GM21447 (cell line): ENCODE data around the gene PLA2G5.
"Not testable (repeated sequence)": the region's sequence is repeated elsewhere in the genome, so short reads cannot be mapped to it uniquely, and the experiment has no call there.

Experiments
- ATAC-seq: cut with Tn5 transposase; IDR thresholded peaks from one replicate; pipeline ENCODE4 v1.9.1; 2021; ENCODE audit not compliant: unreplicated experiment

Gene PLA2G5

DNA sequence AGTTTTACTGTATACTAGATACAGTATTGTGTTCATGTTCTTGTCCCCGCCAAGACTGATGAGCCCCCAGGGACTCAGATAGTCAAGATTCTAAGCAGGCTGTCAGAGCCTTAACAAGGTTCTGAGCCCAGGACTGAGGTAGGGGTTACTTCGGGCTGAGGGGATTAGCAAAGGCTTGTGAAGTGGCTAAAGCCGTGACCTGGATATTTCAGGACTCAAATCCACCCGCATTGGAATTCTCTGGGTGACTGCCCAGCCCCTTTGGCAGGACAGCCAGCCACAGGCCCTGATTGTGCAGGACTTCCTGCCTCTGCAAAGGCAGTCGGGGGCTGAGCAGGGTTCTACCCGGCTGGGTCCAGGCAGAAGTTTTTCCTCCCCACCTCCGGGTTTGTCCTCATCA is at the start of gene PLA2G5:
Gene PLA2G5 (plus strand): TSS at position 321 of the 400 bp plus-strand sequence. CDS start 14,637 bp downstream, outside the sequence.
- no peak for ATAC-seq

- no peak for ATAC-seq
Observed at GRCh38 chr1:20028125-20028524, 41.9 kb upstream of the PLA2G5 start.

DNA sequence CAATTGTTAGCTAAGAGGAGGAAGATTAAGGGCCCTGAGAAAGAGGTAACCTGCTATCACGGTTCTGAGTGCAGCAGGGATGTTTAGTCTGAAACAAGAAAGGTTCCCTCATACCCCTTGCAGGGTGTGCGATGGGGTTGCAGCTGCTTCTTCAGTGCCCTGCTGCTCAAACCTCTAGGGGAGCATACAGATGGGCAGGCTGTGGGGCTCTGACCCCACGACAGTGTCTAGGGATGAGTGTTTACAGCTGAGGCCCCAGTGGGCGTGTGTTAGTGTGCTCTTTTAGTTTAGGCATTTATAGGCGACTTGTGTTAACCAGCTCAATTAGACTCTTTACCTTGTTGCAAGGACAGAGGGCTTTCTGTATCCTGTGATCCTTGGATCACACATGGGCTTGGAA is 41.3 kb upstream of the PLA2G5 start:
- ATAC-seq = no peak

DNA sequence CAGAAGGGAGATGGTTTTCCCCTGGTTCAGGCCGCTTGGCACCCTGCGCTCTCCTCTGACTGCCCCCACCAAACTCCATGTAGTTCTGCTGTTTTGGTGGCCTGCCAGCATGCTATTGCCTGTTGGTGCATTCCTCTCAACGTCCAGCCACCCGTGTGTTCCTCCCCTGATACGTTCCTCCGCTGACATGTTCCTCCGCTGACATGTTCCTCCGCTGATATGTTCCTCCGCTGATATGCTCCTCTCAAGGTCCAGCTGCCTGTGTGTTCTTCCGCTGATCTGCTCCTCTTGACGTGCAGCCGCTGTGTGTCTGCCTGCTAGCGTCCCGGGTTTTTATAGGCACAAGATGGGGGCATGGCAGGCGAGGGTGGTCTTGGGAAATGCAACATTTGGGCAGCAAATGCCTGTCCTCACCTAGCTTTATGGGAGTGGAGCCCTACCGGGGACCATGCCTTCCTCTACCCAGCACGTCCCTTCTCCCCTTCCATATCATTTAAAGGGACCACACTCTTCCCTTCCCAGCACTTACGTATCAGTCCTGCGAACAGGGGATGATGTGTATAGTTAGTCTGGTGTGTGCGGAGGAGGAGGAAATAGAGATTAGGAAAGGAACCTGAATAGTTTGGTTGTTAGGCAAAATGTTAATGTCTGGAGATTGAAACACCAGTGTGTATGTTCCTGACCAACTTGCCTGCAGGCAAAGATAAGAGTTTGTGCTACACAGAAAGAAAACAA is 40.6 kb upstream of the PLA2G5 start:
- no peak for ATAC-seq

DNA sequence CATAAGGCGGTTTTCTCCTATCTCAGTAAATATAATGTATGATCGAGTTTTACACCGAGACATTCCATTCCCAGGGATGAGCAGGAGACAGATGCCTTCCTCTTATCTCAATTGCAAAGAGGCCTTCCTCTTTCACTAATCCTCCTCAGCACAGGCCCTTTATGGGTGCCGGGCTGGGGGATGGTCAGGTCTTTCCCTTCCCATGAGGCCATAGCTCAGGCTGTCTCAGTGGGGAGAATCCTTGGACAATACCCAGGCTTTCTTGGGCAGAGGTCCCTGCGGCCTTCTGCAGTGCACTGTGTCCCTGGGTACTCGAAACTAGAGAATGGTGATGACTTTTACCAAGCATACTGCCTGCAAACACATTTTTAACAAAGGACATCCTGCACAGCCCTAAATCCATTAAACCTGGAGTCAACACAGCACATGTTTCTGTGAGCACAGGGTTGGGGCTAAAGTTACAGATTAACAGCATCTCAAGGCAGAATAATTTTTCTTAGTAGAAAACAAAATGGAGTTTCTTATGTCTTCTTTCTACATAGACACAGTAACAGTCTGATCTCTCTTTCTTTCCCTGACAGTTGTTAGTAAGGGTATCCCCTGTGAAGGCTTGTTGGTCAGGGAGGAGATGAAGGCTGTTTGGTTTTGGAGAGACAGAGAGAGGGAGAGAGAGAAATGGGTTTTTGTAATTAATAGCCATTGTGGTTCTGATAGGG is 39.4 kb upstream of the PLA2G5 start:
- not testable (repeated sequence) for ATAC-seq

DNA sequence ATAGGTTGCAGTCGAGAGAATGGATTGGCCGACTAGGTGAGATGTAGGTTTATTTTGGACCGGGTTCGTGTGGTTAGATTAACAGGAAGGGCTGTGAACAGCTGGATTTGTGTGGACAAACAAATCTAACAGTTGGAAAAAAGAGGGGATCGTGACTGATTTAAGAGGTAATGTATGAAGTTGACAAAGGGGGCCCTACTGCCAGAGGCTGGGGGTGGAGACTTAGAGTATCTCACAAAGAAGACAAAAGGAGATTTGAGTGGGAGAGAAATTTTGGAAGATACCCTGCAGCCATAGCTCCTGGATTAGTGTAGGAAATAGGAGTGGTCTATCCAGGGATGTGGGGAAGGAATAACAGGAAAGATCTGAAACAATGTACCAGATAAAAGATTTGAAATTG is 38.8 kb upstream of the PLA2G5 start:
- ATAC-seq = no peak

GRCh38 chr1:20031836-20032235 is 38.2 kb upstream of the PLA2G5 start:
- no peak for ATAC-seq

- no peak for ATAC-seq
Observed at GRCh38 chr1:20032425-20032824, 37.6 kb upstream of the PLA2G5 start.

- no peak for ATAC-seq
Observed at GRCh38 chr1:20033420-20033819, 36.6 kb upstream of the PLA2G5 start.

DNA sequence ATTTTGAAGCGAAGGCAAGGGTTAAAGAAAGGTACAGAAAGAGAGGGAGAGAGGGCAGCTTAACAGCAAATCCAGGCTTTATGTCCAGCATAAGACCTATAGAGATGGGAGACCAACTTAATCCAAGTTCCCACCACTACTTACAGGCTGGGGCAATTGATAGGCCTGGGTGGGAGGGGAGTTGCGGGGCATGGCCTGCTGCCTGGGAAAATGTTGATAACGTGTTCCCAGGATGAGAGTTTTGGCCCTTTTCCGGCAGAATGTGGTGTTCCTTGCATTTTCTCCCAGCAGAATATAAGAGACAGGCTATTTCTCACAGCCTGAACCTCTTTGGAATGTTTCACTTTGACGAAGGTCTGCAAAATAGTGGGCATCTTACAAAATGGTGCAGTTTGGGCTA is 34.9 kb upstream of the PLA2G5 start:
- no peak for ATAC-seq

DNA sequence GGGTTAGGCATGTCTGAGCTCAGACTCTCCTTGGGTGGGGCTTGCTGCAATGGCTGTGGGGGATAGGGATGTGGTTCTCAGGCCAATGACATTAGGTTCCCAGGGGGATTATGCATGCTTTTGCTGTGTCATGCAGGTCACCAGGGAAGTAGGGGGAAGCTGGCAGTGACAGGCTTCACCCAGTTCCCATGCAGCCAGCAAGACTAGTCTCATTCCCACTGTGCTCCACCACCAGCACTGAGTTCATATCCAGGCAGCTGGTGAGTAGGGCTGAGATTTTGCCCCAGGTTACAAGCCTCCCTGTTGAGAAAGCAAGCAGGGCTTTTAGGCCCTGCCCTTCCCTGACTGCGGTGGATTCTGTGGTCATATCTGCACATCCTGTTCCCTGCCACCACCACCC is 32.1 kb upstream of the PLA2G5 start:
- no peak for ATAC-seq

DNA sequence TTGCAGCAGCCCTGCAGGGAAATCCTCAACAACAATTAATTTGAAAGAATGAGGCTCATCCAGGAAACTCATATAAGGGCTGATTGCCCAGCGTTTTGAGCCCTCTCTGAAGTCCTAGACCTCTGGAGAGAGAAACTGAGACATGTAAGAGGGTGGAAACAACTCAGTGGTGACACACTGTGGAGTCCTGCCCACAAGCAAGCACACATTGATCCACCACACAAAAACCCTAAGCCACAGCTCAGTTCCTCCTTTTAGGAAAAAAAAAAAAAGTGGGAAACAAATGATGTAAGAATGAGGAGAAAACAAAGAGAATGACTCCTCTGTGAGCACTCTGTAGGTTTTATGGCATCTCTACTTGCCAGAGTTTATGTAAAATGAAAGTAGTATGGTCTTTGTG is 22.9 kb upstream of the PLA2G5 start:
- no peak for ATAC-seq

DNA sequence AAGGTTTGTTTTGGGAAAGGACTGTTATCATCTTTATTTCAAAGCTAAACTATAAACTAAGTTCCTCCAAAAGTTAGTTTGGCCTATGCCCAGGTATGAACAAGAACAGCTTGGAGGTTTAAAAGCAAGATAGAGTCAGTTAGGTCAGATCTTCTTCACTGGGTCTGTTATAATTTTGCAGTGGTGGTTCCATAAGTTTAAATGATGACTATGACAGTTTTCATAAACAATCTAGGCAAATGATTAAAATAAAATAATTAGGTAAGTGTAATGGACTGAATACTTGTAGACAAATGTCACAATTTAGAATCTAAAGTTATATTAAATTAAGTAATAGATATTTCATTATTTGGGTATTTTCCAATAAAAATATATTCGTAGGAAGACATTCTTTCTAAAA is 21.4 kb upstream of the PLA2G5 start:
- no peak for ATAC-seq

- not testable (repeated sequence) for ATAC-seq
Observed at GRCh38 chr1:20049056-20049798, 20.8 kb upstream of the PLA2G5 start.

DNA sequence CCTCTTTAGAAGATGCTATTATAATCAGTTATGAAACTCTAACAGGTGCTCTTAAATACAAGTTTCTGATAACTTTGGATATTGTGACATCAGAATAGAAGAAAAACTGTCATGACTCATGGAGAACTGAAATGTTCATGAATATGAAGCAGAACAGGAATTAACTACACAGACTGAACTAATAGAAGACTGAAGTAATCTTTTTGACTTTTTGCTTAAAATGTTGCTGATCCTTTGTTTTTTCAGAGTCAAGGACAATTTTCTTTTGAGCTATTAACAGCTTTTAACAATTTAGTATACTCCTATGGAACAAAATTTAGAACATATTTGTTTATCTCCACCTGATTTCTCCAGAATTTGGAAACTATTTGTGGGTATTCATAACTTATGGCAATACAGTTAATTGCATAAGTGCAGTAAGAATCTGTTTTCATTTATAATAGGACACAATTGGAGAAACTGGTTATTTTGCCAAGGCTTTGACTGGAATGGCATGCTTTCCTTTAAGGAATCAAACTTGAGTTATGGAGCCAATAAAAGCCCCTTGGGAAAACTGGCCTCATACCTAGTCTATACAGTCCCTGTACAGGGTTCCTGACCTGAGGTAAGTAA is 18.7 kb upstream of the PLA2G5 start:
- no peak for ATAC-seq

- no peak for ATAC-seq
Observed at GRCh38 chr1:20052386-20052785, 17.6 kb upstream of the PLA2G5 start.

- ATAC-seq = no peak
Observed at GRCh38 chr1:20057886-20058420, 12.0 kb upstream of the PLA2G5 start.

DNA sequence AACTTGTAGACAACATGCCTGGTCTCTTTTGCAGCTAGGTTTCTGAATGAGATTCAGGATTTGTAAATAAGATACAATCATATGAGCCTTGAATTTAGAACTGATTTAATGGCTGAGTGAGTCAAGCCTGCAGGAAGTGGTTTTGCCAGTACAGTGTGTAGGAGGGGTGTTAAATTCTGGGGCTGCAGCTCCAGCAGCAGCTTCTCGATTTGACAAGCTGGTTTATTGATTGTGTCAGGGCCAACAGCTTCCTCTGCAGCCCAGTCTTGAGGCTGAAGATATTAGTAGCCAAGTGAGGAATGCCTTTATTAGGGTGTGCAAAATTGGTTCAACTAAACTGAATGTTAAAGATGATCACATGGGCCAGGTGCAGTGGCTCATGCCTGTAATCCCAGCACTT is 11.5 kb upstream of the PLA2G5 start:
- no peak for ATAC-seq

DNA sequence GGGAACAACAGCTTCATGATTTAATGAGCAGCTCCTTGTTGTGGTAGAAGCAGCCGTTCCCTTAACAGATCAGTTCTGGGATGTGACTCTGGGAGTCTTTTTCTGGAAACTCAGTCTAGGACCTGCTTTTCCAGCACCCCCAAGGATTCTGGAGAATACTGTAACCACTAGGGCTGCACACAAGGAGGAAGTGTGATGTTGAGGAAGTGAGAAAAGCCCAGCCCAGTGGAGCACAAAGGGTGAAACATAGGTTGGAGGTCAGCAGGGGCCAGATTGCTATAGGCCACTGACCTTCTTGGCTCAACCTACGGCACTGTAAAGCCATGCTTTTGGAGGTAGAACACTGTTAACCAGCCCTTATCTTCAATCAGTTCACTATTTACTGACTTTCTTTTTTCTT is 10.1 kb upstream of the PLA2G5 start:
- ATAC-seq = no peak

DNA sequence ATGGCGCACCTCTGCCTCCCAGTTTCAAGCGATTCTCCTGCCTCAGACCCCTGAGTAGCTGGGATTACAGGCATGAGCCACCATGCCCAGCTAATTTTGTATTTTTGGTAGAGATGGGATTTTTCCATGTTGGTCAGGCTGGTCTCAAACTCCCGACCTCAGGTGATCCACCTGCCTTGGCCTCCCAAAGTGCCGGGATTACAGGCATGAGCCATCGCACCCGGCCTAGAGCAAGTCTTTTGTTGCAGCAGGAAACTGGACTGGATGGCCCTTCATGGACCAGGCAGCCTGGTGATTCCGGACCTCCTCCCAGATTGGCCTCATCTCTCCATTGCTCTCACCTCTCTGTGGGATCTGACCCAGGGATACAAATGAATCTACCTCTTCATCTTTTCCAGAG is 9.2 kb upstream of the PLA2G5 start:
- ATAC-seq = not testable (repeated sequence)

DNA sequence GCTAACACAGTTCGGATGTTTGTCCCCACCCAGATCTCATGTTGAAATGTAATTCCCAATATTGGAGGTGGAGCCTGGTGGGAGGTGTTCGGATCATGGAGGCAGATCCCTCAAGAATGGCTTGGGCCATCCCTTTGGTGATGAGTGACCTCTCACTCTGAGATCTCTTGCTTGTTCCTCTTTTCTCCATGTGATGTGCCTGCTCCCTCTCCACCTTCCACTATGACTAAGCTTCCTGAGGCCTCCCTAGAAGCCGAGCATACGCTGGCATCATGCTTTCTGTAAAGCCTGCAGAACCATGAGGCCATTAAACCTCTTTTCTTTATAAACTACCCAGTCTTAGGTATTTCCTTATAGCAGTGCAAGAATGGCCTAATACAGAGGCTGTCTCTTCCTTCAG is 8.1 kb upstream of the PLA2G5 start:
- no peak for ATAC-seq
